Nephron progenitor cell (in vitro differentiated cells): ENCODE measurements around the gene SLC12A4.

Experiments
- DNase-seq: peaks from one replicate; pipeline ENCODE4 v3.0.0; 2021
- H3K27ac Mint-ChIP-seq: 2 replicates; pipeline ENCODE4 v1.8.0; 2021; ENCODE audit warnings: mild to moderate bottlenecking, moderate library complexity, mixed read lengths
- H3K27me3 Mint-ChIP-seq: 2 replicates; pipeline ENCODE4 v1.8.0; 2021; ENCODE audit warnings: mild to moderate bottlenecking, low read depth, mixed read lengths; ENCODE audit not compliant: poor library complexity
- H3K36me3 Mint-ChIP-seq: 2 replicates; pipeline ENCODE4 v1.8.0; 2021; ENCODE audit warnings: low read depth, mixed read lengths
- H3K4me1 Mint-ChIP-seq: 2 replicates; pipeline ENCODE4 v1.8.0; 2021; ENCODE audit warnings: mixed read lengths
- H3K4me3 Mint-ChIP-seq: 2 replicates; pipeline ENCODE4 v1.8.0; 2021; ENCODE audit warnings: mild to moderate bottlenecking, moderate library complexity, mixed read lengths
- H3K9me3 Mint-ChIP-seq: 2 replicates; pipeline ENCODE4 v1.8.0; 2021; ENCODE audit warnings: mild to moderate bottlenecking, moderate library complexity, mixed read lengths
- CTCF ChIP-seq: fragments of 200-600 bp; sonication (generic); IDR thresholded peaks from 2 replicates; pipeline ENCODE4 v1.5.0; 2021; ENCODE audit warnings: antibody characterized with exemption

The SLC12A4 gene

GRCh38 chr16:67928561-67929364 lies 39.7 kb downstream of the SLC12A4 start:
- TF ChIP-seq CTCF: peak; percentile 71
- peaks cover 17% of the 10 kb centered on the region for H3K4me1 Mint-ChIP-seq
- H3K27me3 Mint-ChIP-seq: peaks cover 6% of the 10 kb centered on the region
- H3K4me3 Mint-ChIP-seq: no peak overlapping the region
- no peak overlapping the region for H3K27ac Mint-ChIP-seq
- peak; percentile 78 for DNase-seq
- no peaks in the 10 kb centered on the region for H3K9me3 Mint-ChIP-seq
- peaks cover 11% of the 10 kb centered on the region for H3K36me3 Mint-ChIP-seq

GRCh38 chr16:67928147-67928546 lies 40.3 kb downstream of the SLC12A4 start:
- Mint-ChIP-seq H3K27me3 (peaks cover 4% of the 10 kb centered on the region), H3K9me3 (no peaks in the 10 kb centered on the region), H3K4me1 (peaks cover 15% of the 10 kb centered on the region), H3K4me3 (no peak overlapping the region), H3K27ac (no peak overlapping the region), H3K36me3 (peaks cover 11% of the 10 kb centered on the region)
- no peak for TF ChIP-seq CTCF
- no peak for DNase-seq

- H3K9me3 Mint-ChIP-seq: no peaks in the 10 kb centered on the region
- H3K27ac Mint-ChIP-seq: peak overlapping the region; percentile 71
These were observed 41.1 kb downstream of the SLC12A4 start for GRCh38 chr16:67927131-67927941.

GRCh38 chr16:67926181-67926750 lies 42.2 kb downstream of the SLC12A4 start:
- peak overlapping the region; percentile 71 for H3K27ac Mint-ChIP-seq
- peaks cover under 1% of the 10 kb centered on the region for H3K27me3 Mint-ChIP-seq
- H3K36me3 Mint-ChIP-seq: peaks cover 11% of the 10 kb centered on the region
- H3K4me3 Mint-ChIP-seq: no peak overlapping the region
- no peak for DNase-seq
- TF ChIP-seq CTCF: no peak
- H3K4me1 Mint-ChIP-seq: peaks cover 15% of the 10 kb centered on the region
- H3K9me3 Mint-ChIP-seq: no peaks in the 10 kb centered on the region

More at GRCh38 chr16:67927131-67927941, 41.1 kb downstream of the SLC12A4 start:
- Mint-ChIP-seq H3K4me3 (no peak overlapping the region), H3K36me3 (peaks cover 8% of the 10 kb centered on the region), H3K4me1 (peaks cover 15% of the 10 kb centered on the region), H3K27me3 (peaks cover 4% of the 10 kb centered on the region)
- TF ChIP-seq CTCF: no peak
- no peak for DNase-seq

- Mint-ChIP-seq H3K36me3 (peaks cover 11% of the 10 kb centered on the region), H3K4me1 (peaks cover 16% of the 10 kb centered on the region), H3K27ac (no peak overlapping the region), H3K9me3 (no peaks in the 10 kb centered on the region), H3K4me3 (no peak overlapping the region), H3K27me3 (no peaks in the 10 kb centered on the region)
- DNase-seq: no peak
- no peak for TF ChIP-seq CTCF
These were observed 44.1 kb downstream of the SLC12A4 start for GRCh38 chr16:67924140-67924906.
